H9 (cell line): ENCODE data around the gene IMMP2L. TPM values are rescaled to one million over a fixed set of nuclear protein-coding genes. Genes with fewer than 3 reads are reported as not detected.

Experiments
- DNase-seq: peaks from one replicate; pipeline ENCODE4 v3.0.0-alpha.2; 2017
- H2AFZ ChIP-seq: one replicate; pipeline ENCODE4 v1.6.1; 2013; ENCODE audit warnings: mild to moderate bottlenecking, low read length, control low read depth, moderate library complexity
- H2AK5ac ChIP-seq: 2 replicates; pipeline ENCODE4 v1.6.1; 2013; ENCODE audit warnings: low read length, control low read depth, mixed read lengths; ENCODE audit not compliant: insufficient read length
- H2BK120ac ChIP-seq: one replicate; pipeline ENCODE4 v1.6.1; 2013; ENCODE audit warnings: low read depth, mild to moderate bottlenecking, low read length, control low read depth, inconsistent platforms; ENCODE audit not compliant: poor library complexity, severe bottlenecking
- H2BK12ac ChIP-seq: 2 replicates; pipeline ENCODE4 v1.6.1; 2013; ENCODE audit warnings: low read length, control low read depth, mixed read lengths, low read depth; ENCODE audit not compliant: insufficient read length
- H2BK15ac ChIP-seq: 2 replicates; pipeline ENCODE4 v1.6.1; 2013; ENCODE audit warnings: low read depth, low read length, control low read depth
- H2BK20ac ChIP-seq: one replicate; pipeline ENCODE4 v1.6.1; 2013; ENCODE audit warnings: low read depth, mild to moderate bottlenecking, low read length, control low read depth, inconsistent platforms; ENCODE audit not compliant: poor library complexity, severe bottlenecking
- H2BK5ac ChIP-seq: 2 replicates; pipeline ENCODE4 v1.6.1; 2013; ENCODE audit warnings: low read length, control low read depth, mixed read lengths; ENCODE audit not compliant: insufficient read length
- H3K14ac ChIP-seq: 2 replicates; pipeline ENCODE4 v1.6.1; 2013; ENCODE audit warnings: low read length, control low read depth; ENCODE audit not compliant: insufficient read depth
- H3K18ac ChIP-seq: 2 replicates; pipeline ENCODE4 v1.6.1; 2013; ENCODE audit warnings: low read depth, mild to moderate bottlenecking, mixed read lengths, low read length, control low read depth; ENCODE audit not compliant: insufficient read length
- H3K23ac ChIP-seq: 2 replicates; pipeline ENCODE4 v1.6.1; 2013; ENCODE audit warnings: low read length, control low read depth, mixed read lengths, low read depth; ENCODE audit not compliant: insufficient read length
- H3K23me2 ChIP-seq: 2 replicates; pipeline ENCODE4 v1.6.1; 2013; ENCODE audit warnings: low read depth, mild to moderate bottlenecking, mixed read lengths, low read length, control low read depth; ENCODE audit not compliant: insufficient read length, poor library complexity, severe bottlenecking
- H3K27ac ChIP-seq: 2 replicates; pipeline ENCODE4 v1.5.1; 2013; ENCODE audit warnings: low read length, control low read depth, mixed read lengths, low read depth; ENCODE audit not compliant: insufficient read length
- H3K27me3 ChIP-seq: 2 replicates; pipeline ENCODE4 v1.6.1; 2013; ENCODE audit warnings: low read length, control low read depth, inconsistent platforms; ENCODE audit not compliant: insufficient read depth
- H3K4ac ChIP-seq: 2 replicates; pipeline ENCODE4 v1.6.1; 2013; ENCODE audit warnings: low read depth, mild to moderate bottlenecking, control low read depth, inconsistent platforms, low read length, moderate library complexity
- H3K4me1 ChIP-seq: 2 replicates; pipeline ENCODE4 v1.6.1; 2013; ENCODE audit warnings: low read length, control low read depth, inconsistent platforms; ENCODE audit not compliant: insufficient read depth
- H3K4me2 ChIP-seq: 2 replicates; pipeline ENCODE4 v1.6.1; 2013; ENCODE audit warnings: low read length, control low read depth, mixed read lengths; ENCODE audit not compliant: insufficient read length, insufficient read depth
- H3K56ac ChIP-seq: 2 replicates; pipeline ENCODE4 v1.6.1; 2013; ENCODE audit warnings: low read depth, mild to moderate bottlenecking, mixed read lengths, low read length, control low read depth; ENCODE audit not compliant: insufficient read length
- H3K79me1 ChIP-seq: 2 replicates; pipeline ENCODE4 v1.6.1; 2013; ENCODE audit warnings: low read depth, mild to moderate bottlenecking, moderate library complexity, low read length, control low read depth, inconsistent platforms; ENCODE audit not compliant: insufficient read depth, poor library complexity, severe bottlenecking
- H3K79me2 ChIP-seq: 2 replicates; pipeline ENCODE4 v1.6.1; 2013; ENCODE audit warnings: low read length, control low read depth, inconsistent platforms; ENCODE audit not compliant: insufficient read depth
- H3K9ac ChIP-seq: 2 replicates; pipeline ENCODE4 v1.6.1; 2013; ENCODE audit warnings: low read length, control low read depth, mixed read lengths; ENCODE audit not compliant: insufficient read length; ENCODE audit errors: extremely low read depth
- H3K9me3 ChIP-seq: one replicate; pipeline ENCODE4 v1.6.1; 2013; ENCODE audit warnings: low read depth, low read length, inconsistent platforms; ENCODE audit not compliant: control insufficient read depth
- H3T11ph ChIP-seq: one replicate; pipeline ENCODE4 v1.6.1; 2013; ENCODE audit warnings: mild to moderate bottlenecking, low read length, control low read depth, inconsistent platforms
- H4K20me1 ChIP-seq: one replicate; pipeline ENCODE4 v1.6.1; 2013; ENCODE audit not compliant: control insufficient read depth, insufficient read length, insufficient read depth
- H4K5ac ChIP-seq: 2 replicates; pipeline ENCODE4 v1.6.1; 2013; ENCODE audit warnings: low read depth, mild to moderate bottlenecking, mixed read lengths, low read length, control low read depth; ENCODE audit not compliant: insufficient read length
- H4K8ac ChIP-seq: replicated peaks from 2 replicates; pipeline ENCODE4 v1.6.1; 2013; ENCODE audit warnings: low read length, control low read depth, mixed read lengths, low read depth; ENCODE audit not compliant: insufficient read length
- H4K91ac ChIP-seq: 2 replicates; pipeline ENCODE4 v1.6.1; 2013; ENCODE audit warnings: low read depth, mild to moderate bottlenecking, moderate library complexity, mixed read lengths, low read length, control low read depth; ENCODE audit not compliant: insufficient read length
- H3K27ac Mint-ChIP-seq, 3 experiments: 2 replicates in 2 of 3; 3 replicates in 1 of 3; pipeline ENCODE4 v1.8.0; 2020 to 2021; ENCODE audit warnings: mixed read lengths in 3 of 3, mild to moderate bottlenecking in 1 of 3, moderate library complexity in 1 of 3
- H3K27me3 Mint-ChIP-seq: 2 replicates; pipeline ENCODE4 v1.8.0; 2021; ENCODE audit warnings: low read depth, mild to moderate bottlenecking, moderate library complexity, mixed read lengths
- H3K36me3 Mint-ChIP-seq, 3 experiments: 2 replicates in 2 of 3; 3 replicates in 1 of 3; pipeline ENCODE4 v1.8.0; 2020 to 2021; ENCODE audit warnings: low read depth in 3 of 3, mixed read lengths in 3 of 3; ENCODE audit not compliant: insufficient read depth in 1 of 3
- H3K4me1 Mint-ChIP-seq, 2 experiments: 2 replicates each; pipeline ENCODE4 v1.8.0; 2020; ENCODE audit warnings: mixed read lengths in 2 of 2
- H3K4me3 Mint-ChIP-seq, 2 experiments: 2 replicates in 1 of 2; 3 replicates in 1 of 2; pipeline ENCODE4 v1.8.0; 2020 to 2021; ENCODE audit warnings: mild to moderate bottlenecking in 2 of 2, mixed read lengths in 2 of 2, moderate library complexity in 1 of 2
- H3K9me3 Mint-ChIP-seq, 2 experiments: 2 replicates in 1 of 2; 3 replicates in 1 of 2; pipeline ENCODE4 v1.8.0; 2020; ENCODE audit warnings: mild to moderate bottlenecking in 2 of 2, mixed read lengths in 2 of 2, moderate library complexity in 1 of 2
- WGBS: extraction: QIAGEN DNeasy Blood & Tissue Kit; methylation state at CpG from one replicate; pipeline ENCODE4 v1.1.7; 2013; ENCODE audit warnings: missing lambda C conversion rate, low lambda C conversion rate, mixed read lengths; ENCODE audit not compliant: insufficient read length; ENCODE audit errors: extremely low coverage; 5-methylcytosine and 5-hydroxymethylcytosine counted together
- total RNA-seq: library from RNA; stranded (reverse); gene quantifications from 2 replicates; pipeline ENCODE4 v1.2.1, GENCODE V29; 2021
- TF ChIP-seq, protein P1 (sequence below): fragments of 200-600 bp; sonication (generic); conservative IDR thresholded peaks from 3 replicates; pipeline ENCODE4 v1.8.0; 2021; ENCODE audit warnings: antibody characterized with exemption, mild to moderate bottlenecking

The IMMP2L gene
- total RNA-seq, 1 experiment from 2014 or later, result 14.7 TPM

DNA sequence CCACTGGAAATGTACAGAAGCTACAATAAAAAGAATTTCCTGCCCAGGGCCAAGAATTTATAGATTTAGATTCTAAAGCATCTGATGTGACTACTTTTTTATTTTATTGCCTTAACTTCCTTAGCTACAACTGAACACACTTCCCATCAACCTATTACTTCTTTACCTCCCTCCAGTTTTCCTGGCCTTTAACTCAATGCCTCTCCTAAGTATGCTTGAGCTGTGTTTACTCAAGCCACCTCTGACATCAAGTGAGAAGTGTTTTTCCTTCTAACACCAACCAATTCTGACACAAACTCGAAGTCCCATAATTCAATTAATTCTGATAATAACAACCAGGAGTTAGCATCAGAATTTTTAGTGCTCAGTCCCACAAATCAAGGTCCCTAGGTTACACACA is 170.0 kb downstream of the IMMP2L start:
- no peak overlapping the region for H4K91ac ChIP-seq
- no peak overlapping the region for H4K8ac ChIP-seq
- H4K20me1 ChIP-seq, result no peaks in the 10 kb centered on the region
- H3K4me1 ChIP-seq, result no peaks in the 10 kb centered on the region; the same call in 1 of the 2 replicates
- no peak overlapping the region for H2AFZ ChIP-seq
- H4K5ac ChIP-seq, result no peak overlapping the region
- no peaks in the 10 kb centered on the region for H3K9me3 ChIP-seq
- Mint-ChIP-seq H3K27ac (no peak overlapping the region; a peak in 1 of 7 replicates), H3K4me3 (no peak overlapping the region), H3K4me1 (peaks cover 11 to 13% of the 10 kb centered on the region in 2 experiments), H3K27me3 (no peaks in the 10 kb centered on the region), H3K9me3 (no peaks in the 10 kb centered on the region), H3K36me3 (no peaks in the 10 kb centered on the region)
- no peak overlapping the region for H2BK120ac ChIP-seq
- WGBS, result no CpG with 5 or more reads among the region's 1 CpG
- H3K4me2 ChIP-seq, result no peak overlapping the region
- no peak overlapping the region for H3K9ac ChIP-seq
- no peak overlapping the region for H3K18ac ChIP-seq
- TF ChIP-seq, protein P1, sequence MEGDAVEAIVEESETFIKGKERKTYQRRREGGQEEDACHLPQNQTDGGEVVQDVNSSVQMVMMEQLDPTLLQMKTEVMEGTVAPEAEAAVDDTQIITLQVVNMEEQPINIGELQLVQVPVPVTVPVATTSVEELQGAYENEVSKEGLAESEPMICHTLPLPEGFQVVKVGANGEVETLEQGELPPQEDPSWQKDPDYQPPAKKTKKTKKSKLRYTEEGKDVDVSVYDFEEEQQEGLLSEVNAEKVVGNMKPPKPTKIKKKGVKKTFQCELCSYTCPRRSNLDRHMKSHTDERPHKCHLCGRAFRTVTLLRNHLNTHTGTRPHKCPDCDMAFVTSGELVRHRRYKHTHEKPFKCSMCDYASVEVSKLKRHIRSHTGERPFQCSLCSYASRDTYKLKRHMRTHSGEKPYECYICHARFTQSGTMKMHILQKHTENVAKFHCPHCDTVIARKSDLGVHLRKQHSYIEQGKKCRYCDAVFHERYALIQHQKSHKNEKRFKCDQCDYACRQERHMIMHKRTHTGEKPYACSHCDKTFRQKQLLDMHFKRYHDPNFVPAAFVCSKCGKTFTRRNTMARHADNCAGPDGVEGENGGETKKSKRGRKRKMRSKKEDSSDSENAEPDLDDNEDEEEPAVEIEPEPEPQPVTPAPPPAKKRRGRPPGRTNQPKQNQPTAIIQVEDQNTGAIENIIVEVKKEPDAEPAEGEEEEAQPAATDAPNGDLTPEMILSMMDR, result no peak
- no peak for DNase-seq
- no peak overlapping the region for H3K14ac ChIP-seq
- no peak overlapping the region for H3K23ac ChIP-seq
- H2BK20ac ChIP-seq, result no peak overlapping the region
- H2BK5ac ChIP-seq, result no peak overlapping the region
- no peak overlapping the region for H3K27ac ChIP-seq
- no peak overlapping the region for H3T11ph ChIP-seq
- no peak overlapping the region for H2AK5ac ChIP-seq
- no peak overlapping the region for H2BK15ac ChIP-seq
- H3K4ac ChIP-seq, result no peak overlapping the region
- H3K79me1 ChIP-seq, result no peaks in the 10 kb centered on the region
- no peak overlapping the region for H2BK12ac ChIP-seq
- no peak overlapping the region for H3K56ac ChIP-seq
- H3K23me2 ChIP-seq, result no peaks in the 10 kb centered on the region
- H3K79me2 ChIP-seq, result no peaks in the 10 kb centered on the region
- no peaks in the 10 kb centered on the region for H3K27me3 ChIP-seq
